Measurements from ENCODE around the gene TM4SF18.

The TM4SF18 gene

GRCh38 chr3:149324332-149324731 is 9.1 kb downstream of the TM4SF18 start:
- no peaks in the 10 kb centered on the region for H3K4me1 Mint-ChIP-seq
- H3K4me3 Mint-ChIP-seq = no peak overlapping the region
- H3K9me3 Mint-ChIP-seq = no peaks in the 10 kb centered on the region
- DNase-seq (no peak), ATAC-seq (no peak)
- no peaks in the 10 kb centered on the region for H3K36me3 Mint-ChIP-seq (ENCODE audit: low read depth)
- no peaks in the 10 kb centered on the region for H3K27me3 Mint-ChIP-seq
- H3K27ac Mint-ChIP-seq = no peak overlapping the region

GRCh38 chr3:149321640-149322039 is 11.8 kb downstream of the TM4SF18 start:
- no peak overlapping the region for H3K4me3 Mint-ChIP-seq
- no peaks in the 10 kb centered on the region for H3K9me3 Mint-ChIP-seq
- H3K36me3 Mint-ChIP-seq (ENCODE audit: low read depth) = no peaks in the 10 kb centered on the region
- H3K27me3 Mint-ChIP-seq = peaks cover 3% of the 10 kb centered on the region
- no peak overlapping the region for H3K27ac Mint-ChIP-seq
- DNase-seq = no peak
- H3K4me1 Mint-ChIP-seq = no peaks in the 10 kb centered on the region
- ATAC-seq = no peak

GRCh38 chr3:149321136-149321535 is 12.3 kb downstream of the TM4SF18 start:
- no peak overlapping the region for H3K27ac Mint-ChIP-seq
- H3K9me3 Mint-ChIP-seq = no peaks in the 10 kb centered on the region
- H3K4me3 Mint-ChIP-seq = no peak overlapping the region
- ATAC-seq (no peak), DNase-seq (no peak)
- peaks cover 3% of the 10 kb centered on the region for H3K27me3 Mint-ChIP-seq
- no peaks in the 10 kb centered on the region for H3K4me1 Mint-ChIP-seq
- no peaks in the 10 kb centered on the region for H3K36me3 Mint-ChIP-seq (ENCODE audit: low read depth)

- no peak overlapping the region for H3K27ac Mint-ChIP-seq
- H3K36me3 Mint-ChIP-seq (ENCODE audit: low read depth) = no peaks in the 10 kb centered on the region
- peaks cover 3% of the 10 kb centered on the region for H3K27me3 Mint-ChIP-seq
- DNase-seq (no peak), ATAC-seq (no peak)
- H3K4me3 Mint-ChIP-seq = no peak overlapping the region
- no peaks in the 10 kb centered on the region for H3K9me3 Mint-ChIP-seq
- no peaks in the 10 kb centered on the region for H3K4me1 Mint-ChIP-seq
These were observed 13.7 kb downstream of the TM4SF18 start for GRCh38 chr3:149319750-149320149.

- H3K4me3 Mint-ChIP-seq = no peak overlapping the region
- H3K9me3 Mint-ChIP-seq = no peaks in the 10 kb centered on the region
- no peak overlapping the region for H3K27ac Mint-ChIP-seq
- DNase-seq = no peak
- no peaks in the 10 kb centered on the region for H3K36me3 Mint-ChIP-seq (ENCODE audit: low read depth)
- no peak for ATAC-seq
- no peaks in the 10 kb centered on the region for H3K4me1 Mint-ChIP-seq
- peaks cover 8% of the 10 kb centered on the region for H3K27me3 Mint-ChIP-seq
These were observed 16.4 kb downstream of the TM4SF18 start for GRCh38 chr3:149317072-149317471.

GRCh38 chr3:149316437-149316836 is 17.0 kb downstream of the TM4SF18 start:
- H3K4me3 Mint-ChIP-seq = no peak overlapping the region
- peaks cover 10% of the 10 kb centered on the region for H3K27me3 Mint-ChIP-seq
- no peaks in the 10 kb centered on the region for H3K9me3 Mint-ChIP-seq
- ATAC-seq (no peak), DNase-seq (no peak)
- H3K4me1 Mint-ChIP-seq = no peaks in the 10 kb centered on the region
- no peaks in the 10 kb centered on the region for H3K36me3 Mint-ChIP-seq (ENCODE audit: low read depth)
- no peak overlapping the region for H3K27ac Mint-ChIP-seq

DNA sequence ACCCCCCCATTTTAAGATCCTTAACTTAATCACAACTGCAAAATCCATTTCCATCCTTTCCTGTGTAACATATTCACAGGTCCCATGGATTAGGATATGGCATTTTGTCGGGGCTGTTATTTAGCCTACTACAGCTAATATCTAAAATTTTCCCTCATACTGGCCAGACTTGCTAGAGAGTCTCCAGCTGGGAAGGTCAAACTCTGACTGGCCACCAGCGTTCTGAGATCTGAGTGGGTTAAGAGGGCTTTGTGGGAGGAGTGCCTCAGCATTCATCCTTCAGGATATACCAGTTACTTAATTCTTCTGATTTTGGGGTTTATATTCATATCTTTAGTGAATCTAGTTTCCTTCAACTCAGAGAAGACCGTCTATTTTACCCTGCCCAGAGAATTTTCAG is 17.7 kb downstream of the TM4SF18 start:
- H3K4me1 Mint-ChIP-seq = no peaks in the 10 kb centered on the region
- no peak for DNase-seq
- no peaks in the 10 kb centered on the region for H3K36me3 Mint-ChIP-seq (ENCODE audit: low read depth)
- H3K9me3 Mint-ChIP-seq = no peaks in the 10 kb centered on the region
- ATAC-seq = no peak
- H3K4me3 Mint-ChIP-seq = no peak overlapping the region
- H3K27ac Mint-ChIP-seq = no peak overlapping the region
- peaks cover 12% of the 10 kb centered on the region for H3K27me3 Mint-ChIP-seq

- no peak overlapping the region for H3K27ac Mint-ChIP-seq
- H3K9me3 Mint-ChIP-seq = no peaks in the 10 kb centered on the region
- H3K27me3 Mint-ChIP-seq = peaks cover 12% of the 10 kb centered on the region
- no peak for DNase-seq
- no peak for ATAC-seq
- H3K4me3 Mint-ChIP-seq = no peak overlapping the region
- H3K4me1 Mint-ChIP-seq = no peaks in the 10 kb centered on the region
- H3K36me3 Mint-ChIP-seq (ENCODE audit: low read depth) = no peaks in the 10 kb centered on the region
These were observed 18.4 kb downstream of the TM4SF18 start for GRCh38 chr3:149314807-149315578.

- Mint-ChIP-seq H3K36me3 (ENCODE audit: low read depth) (no peaks in the 10 kb centered on the region), H3K27me3 (peaks cover 12% of the 10 kb centered on the region), H3K27ac (no peak overlapping the region), H3K4me3 (no peak overlapping the region), H3K4me1 (no peaks in the 10 kb centered on the region), H3K9me3 (no peaks in the 10 kb centered on the region)
- ATAC-seq = no peak
- DNase-seq = no peak
These were observed 19.9 kb downstream of the TM4SF18 start for GRCh38 chr3:149313542-149313941.

DNA sequence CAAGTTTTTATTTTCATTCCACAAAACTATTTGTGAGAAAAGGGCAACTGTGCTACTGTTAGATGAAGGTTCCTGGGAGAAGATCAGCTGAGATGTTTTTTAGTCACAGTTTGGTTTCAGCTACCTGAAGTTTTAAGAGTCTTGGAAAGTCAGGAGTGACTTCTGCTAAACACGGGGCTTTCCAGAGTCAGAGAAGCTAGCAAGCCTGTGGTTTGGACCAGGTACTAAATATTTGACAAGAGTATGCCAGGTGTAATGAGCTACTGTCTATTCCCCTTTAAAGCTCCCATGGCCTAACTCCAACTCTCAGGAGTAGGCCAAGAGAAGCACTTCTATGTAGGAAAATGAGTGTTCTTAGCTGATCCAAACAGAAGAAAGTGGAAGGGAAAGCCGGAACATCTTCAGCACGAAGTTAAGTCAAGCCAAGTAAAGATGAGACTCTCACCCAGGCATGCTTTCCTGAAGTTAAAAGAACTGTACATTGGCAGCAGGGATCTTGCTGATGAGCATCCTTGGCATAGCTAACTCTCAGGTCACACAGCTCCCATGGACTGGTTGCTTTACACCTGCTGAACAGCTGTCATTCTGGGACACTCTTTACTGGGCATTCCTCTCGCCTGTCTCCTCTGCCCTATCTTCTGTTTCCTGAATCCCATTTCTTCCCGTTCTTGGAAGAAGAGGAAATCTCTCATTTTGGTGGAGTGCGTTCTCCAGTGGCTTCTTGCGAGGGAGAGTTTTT is 22.5 kb downstream of the TM4SF18 start:
- ATAC-seq (no peak), DNase-seq (no peak)
- Mint-ChIP-seq H3K4me3 (no peak overlapping the region), H3K4me1 (no peaks in the 10 kb centered on the region), H3K27ac (no peak overlapping the region), H3K9me3 (no peaks in the 10 kb centered on the region), H3K27me3 (peaks cover 10% of the 10 kb centered on the region), H3K36me3 (ENCODE audit: low read depth) (no peaks in the 10 kb centered on the region)

DNA sequence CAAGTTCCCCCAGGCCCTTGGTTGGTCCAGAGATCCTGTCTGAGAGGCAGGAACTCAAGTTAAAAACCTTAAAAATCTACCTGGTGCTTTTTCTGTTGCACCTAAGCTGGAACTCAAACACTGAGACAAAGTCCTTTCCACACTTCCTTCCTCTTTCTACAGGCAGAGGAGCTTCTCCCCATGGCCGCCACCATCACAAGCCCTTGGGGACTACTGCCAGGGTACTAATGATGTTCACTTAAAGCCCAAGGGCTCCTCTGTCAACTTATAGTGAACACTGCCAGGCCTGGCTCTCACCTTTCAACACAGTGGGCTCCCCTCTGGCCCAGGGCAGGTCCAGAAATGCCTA is 26.0 kb downstream of the TM4SF18 start:
- Mint-ChIP-seq H3K36me3 (ENCODE audit: low read depth) (no peaks in the 10 kb centered on the region), H3K9me3 (no peaks in the 10 kb centered on the region), H3K27me3 (peaks cover 21% of the 10 kb centered on the region), H3K27ac (no peak overlapping the region), H3K4me1 (no peaks in the 10 kb centered on the region), H3K4me3 (no peak overlapping the region)
- DNase-seq = no peak
- ATAC-seq = no peak

DNA sequence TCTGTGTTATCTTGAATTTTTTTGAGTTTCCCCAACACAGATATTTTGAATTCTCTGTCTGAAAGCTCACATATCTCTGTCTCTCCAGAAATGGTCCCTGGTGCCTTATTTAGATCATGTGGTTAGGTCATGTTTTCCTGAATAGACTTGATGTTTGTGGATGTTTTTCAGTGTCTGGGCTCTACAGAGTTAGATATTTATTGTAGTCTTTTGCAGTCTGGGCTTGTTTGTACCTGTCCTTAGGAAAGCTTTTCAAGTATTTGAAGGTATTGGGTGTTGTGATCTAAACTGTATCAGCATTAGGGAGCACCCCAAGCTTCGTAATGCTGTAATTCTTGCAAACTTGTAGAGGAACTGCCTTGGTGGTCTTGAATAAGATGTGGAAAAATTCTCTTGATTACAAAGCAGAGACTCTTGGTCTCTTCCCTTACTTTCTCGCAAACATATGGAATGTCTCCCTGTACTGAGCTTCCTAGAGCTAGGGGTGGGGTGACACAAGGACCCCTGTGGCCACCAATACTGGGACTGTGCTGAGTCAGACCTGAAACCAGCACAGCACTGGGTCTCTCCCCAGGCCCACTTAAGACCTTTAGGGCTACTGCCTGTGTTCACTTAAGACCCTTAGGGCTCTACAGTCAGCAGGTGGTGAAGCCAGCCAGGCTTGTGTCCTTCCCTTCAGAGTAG is 26.5 kb downstream of the TM4SF18 start:
- peaks cover 20% of the 10 kb centered on the region for H3K27me3 Mint-ChIP-seq
- no peak overlapping the region for H3K4me3 Mint-ChIP-seq
- no peaks in the 10 kb centered on the region for H3K36me3 Mint-ChIP-seq (ENCODE audit: low read depth)
- no peak overlapping the region for H3K27ac Mint-ChIP-seq
- ATAC-seq (no peak), DNase-seq (no peak)
- no peaks in the 10 kb centered on the region for H3K4me1 Mint-ChIP-seq
- no peaks in the 10 kb centered on the region for H3K9me3 Mint-ChIP-seq

GRCh38 chr3:149305376-149305775 is 28.1 kb downstream of the TM4SF18 start:
- no peaks in the 10 kb centered on the region for H3K36me3 Mint-ChIP-seq (ENCODE audit: low read depth)
- no peak overlapping the region for H3K4me3 Mint-ChIP-seq
- ATAC-seq (no peak), DNase-seq (no peak)
- no peaks in the 10 kb centered on the region for H3K9me3 Mint-ChIP-seq
- H3K27me3 Mint-ChIP-seq = peaks cover 26% of the 10 kb centered on the region
- H3K4me1 Mint-ChIP-seq = peaks cover 2% of the 10 kb centered on the region
- no peak overlapping the region for H3K27ac Mint-ChIP-seq

- peaks cover 31% of the 10 kb centered on the region for H3K27me3 Mint-ChIP-seq
- H3K9me3 Mint-ChIP-seq = no peaks in the 10 kb centered on the region
- no peak overlapping the region for H3K27ac Mint-ChIP-seq
- H3K4me1 Mint-ChIP-seq = peaks cover 7% of the 10 kb centered on the region
- ATAC-seq = peak; percentile 93
- no peak for DNase-seq
- H3K36me3 Mint-ChIP-seq (ENCODE audit: low read depth) = no peaks in the 10 kb centered on the region
- H3K4me3 Mint-ChIP-seq = no peak overlapping the region
These were observed 33.3 kb downstream of the TM4SF18 start for GRCh38 chr3:149299938-149300801.

Measured in activated naive CD8-positive, alpha-beta T cell treated with anti-CD3 and anti-CD28 coated beads, Interleukin-2, amount 50 U/mL, for 24 hours (primary cell).